ENCODE measurements around the gene CAV1.
"Not testable (repeated sequence)": the region's sequence is repeated elsewhere in the genome, so short reads cannot be mapped to it uniquely, and the experiment has no call there.

CAV1 gene, protein sequence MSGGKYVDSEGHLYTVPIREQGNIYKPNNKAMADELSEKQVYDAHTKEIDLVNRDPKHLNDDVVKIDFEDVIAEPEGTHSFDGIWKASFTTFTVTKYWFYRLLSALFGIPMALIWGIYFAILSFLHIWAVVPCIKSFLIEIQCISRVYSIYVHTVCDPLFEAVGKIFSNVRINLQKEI

DNA sequence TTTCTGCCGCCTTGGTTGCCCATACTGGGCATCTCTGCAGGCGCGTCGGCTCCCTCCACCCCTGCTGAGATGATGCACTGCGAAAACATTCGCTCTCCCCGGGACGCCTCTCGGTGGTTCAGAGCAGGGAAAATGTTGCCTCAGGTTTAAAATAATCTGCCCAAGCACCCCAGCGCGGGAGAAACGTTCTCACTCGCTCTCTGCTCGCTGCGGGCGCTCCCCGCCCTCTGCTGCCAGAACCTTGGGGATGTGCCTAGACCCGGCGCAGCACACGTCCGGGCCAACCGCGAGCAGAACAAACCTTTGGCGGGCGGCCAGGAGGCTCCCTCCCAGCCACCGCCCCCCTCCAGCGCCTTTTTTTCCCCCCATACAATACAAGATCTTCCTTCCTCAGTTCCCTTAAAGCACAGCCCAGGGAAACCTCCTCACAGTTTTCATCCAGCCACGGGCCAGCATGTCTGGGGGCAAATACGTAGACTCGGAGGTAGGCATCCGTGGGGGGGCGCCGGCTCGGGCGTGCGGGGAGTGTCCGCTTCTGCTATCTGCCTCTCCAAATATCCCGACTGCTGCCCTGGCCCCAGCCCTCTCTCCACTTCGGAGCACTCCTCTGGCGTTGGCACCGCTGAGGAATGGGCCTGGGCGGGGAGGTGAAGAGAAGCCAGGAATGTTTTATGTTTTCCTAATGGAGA, at the start of gene CAV1:
TSS of gene CAV1 (plus strand) at position 428 of the 689 bp plus-strand sequence. CDS start at position 455, 27 bp downstream.
- peak; percentile 89 for DNase-seq (ENCODE audit: low spot score)

DNA sequence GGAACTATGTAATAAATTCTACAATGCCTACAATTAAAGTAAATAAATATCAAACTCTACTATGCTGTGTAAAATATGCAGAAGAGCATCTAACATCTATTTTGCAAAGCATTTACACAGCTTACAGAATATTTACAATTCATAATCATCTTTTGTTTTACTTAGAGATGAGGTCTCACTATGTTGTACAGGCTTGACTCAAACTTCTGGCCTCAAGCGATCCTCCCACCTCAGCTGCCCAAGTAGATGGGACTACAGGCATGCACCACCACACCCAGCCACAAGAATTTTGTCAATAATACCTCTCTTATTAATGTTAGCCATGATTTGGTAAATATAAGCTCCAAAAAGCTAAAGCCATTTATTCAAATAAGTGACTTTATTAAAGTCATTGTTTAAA, 47.2 kb upstream of the CAV1 start:
- DNase-seq (ENCODE audit: low spot score): no peak

DNA sequence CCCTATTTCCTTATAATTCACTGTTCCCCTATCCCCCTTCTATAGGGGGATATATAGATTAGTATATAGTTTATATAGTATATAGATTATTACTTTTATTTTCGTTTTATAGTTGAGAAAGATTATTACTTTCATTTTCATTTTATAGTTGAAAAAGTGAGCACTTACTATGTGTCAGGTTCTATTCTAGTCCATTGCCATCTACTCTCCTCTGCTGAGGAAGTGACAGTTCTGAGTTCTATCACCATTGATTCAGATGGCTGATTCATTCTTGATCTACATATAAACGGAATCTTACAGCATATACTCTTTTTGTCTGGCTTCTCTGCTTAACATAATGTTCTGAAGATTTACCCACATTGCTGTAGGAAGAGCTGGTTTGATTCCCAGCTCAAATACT, 46.0 kb upstream of the CAV1 start:
- no peak for DNase-seq (ENCODE audit: low spot score)

DNA sequence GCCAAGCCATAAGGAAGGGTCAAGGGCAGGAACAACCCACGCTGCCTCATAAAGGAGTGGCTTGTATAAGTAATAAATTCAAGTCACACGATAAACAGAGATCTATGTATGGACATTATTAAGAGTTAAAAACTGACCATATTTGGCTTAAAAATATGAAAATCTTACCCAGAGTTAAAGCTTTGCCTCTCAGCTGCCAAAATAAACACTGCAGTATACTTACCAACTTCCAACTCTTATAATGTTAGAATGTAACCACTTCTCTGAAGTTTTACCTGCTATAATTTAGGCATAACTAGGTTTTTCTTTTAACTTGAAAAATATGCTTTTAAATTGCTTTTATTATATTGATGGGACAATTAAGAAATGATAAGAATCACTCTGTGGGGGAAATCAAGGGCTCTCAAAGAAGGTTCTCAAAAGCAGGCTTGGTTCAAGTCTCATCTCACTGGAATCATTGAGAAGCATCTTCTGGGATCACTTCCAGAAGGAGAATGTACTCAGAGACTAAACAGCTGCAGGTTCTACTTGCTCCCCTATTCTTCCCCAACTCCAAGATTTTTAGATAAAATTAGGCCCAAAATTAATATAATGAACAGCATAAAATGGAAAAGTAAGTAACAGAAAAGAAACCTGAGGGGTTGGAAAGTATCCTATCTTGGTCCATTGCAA, 41.4 kb upstream of the CAV1 start:
- no peak for DNase-seq (ENCODE audit: low spot score)

DNA sequence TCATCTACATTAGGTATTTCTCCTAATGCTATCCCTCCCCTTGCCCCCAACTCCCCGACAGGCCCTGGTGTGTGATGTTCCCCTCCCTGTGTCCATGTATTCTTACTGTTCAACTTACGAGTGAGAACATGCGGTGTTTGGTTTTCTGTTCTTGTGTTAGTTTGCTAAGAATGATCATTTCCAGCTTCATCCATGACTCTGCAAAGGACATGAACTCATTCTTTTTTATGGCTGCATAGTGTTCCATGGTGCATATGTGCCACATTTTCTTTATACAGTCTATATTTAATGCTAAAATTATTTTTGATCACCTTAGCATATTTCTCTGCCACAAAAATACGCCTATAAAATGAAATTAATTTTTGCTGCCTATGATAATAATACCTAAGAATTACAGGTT, 40.4 kb upstream of the CAV1 start:
- DNase-seq (ENCODE audit: low spot score): not testable (repeated sequence)

DNA sequence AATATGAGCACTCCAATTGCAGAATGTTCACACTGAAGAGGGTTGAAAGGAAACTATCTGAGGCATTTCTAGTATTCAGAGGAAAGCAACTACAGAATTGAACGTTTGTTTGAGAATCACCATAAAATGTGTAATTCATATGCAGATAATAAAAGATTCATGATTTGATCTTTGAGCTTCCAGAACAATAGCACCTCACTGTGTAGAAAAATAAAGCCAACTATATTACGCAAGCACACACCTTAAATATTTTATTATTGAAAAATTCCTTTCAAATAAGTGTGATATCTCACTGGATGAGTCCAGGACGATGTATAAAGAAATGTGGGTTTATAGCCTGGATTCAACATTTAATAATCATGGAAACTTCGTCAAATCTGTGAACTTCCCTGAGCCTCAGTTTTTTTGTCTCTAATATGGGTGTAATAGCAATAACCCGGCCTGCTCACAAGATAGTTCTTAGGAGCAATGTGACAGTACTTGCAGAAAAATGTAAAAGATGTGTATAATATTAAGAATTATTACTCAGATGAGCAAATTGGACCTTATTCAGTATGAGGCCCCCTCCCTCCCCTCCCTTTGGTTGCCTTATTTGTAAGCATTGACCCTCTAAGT, 36.8 kb upstream of the CAV1 start:
- DNase-seq (ENCODE audit: low spot score): no peak

DNA sequence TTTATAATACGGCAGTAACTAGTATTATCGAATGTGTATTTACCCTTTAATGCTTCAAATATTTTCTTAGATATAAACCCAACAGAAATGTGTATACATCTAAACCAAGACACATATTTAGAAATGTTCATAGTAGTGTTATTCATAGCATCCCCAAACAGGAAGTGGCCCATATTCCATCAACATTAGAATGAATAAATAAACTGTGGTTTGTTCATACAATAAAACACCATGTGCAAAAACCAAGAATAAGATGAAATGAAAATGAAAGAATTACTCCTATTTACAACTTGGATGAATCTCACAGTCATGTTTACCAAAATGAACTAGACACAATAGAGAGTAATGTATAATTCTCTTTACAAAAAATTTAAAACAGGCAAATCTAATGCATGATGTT, 34.5 kb upstream of the CAV1 start:
- DNase-seq (ENCODE audit: low spot score): no peak

DNA sequence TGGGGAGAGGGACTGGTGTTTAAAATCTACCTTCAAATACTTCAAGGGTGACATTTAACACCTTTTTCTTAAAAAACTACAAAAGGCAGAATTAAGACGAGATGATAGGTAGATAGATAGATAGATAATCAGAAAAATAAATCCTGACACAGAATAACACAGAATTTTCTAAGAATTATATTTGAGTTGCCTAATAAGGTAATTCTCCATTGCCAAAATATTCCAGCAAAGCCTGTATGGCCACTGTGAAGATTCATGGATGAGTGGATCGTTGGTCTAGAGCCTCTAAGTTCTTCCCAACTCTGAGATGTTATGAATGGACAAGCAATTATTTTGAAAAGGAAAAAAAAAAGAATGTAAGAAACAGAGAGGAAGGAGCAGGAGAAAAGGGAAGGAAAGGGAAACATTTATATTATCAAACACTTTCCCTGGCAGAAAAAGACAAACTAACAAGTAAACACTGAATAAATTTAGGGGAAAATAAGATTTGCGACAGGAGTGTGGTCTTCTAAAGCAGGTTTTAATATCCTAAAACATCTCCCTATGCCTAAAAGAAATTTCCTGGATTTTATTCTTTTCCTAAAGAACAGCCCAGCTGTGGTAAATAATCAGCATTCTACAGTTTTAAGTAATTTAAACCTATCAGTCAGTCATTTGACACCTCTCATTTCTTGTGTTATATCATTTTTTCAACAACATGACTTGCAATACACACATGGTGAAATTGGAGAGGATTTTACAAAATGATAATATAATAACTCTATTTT, 32.8 kb upstream of the CAV1 start:
- no peak for DNase-seq (ENCODE audit: low spot score)

DNA sequence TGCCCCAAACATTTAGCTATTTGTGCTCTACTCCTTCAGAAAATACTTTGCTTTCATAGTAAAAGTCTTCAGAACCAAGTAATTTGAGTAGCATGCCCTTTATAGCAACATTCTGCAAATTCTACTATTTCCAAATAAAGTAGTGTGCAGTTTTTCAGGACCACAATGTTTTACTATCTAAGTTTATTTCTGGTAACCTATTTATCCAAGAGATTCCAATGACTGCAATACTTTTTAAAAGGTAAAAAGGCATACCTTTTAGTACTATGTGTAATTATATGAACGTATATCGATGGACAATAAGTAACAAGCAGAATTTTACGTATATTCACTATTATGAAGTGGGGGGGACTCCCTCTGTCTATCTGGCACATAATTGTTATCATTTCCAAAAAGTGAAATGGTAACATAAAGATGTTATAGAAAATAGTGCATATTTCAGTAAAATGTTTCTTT, 32.2 kb upstream of the CAV1 start:
- no peak for DNase-seq (ENCODE audit: low spot score)

DNA sequence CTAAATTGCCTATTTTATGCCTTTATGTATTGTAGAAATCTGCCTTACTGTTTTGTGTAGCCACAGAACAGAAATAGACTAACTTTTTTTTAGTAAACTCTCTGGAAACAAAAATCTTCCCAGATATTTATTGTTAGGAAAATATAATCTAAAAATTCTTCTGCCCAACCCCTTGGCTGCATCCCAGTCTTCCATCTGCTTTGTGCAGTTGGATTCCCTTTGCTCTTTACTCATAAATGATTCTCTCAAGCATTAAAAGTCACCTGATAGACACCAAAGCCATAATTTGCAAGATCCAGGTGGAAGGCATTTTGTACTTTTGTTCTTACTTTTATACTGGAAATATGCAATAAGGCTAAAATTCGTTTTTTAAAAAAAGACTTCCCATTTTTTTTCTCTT, 31.4 kb upstream of the CAV1 start:
- no peak for DNase-seq (ENCODE audit: low spot score)

DNA sequence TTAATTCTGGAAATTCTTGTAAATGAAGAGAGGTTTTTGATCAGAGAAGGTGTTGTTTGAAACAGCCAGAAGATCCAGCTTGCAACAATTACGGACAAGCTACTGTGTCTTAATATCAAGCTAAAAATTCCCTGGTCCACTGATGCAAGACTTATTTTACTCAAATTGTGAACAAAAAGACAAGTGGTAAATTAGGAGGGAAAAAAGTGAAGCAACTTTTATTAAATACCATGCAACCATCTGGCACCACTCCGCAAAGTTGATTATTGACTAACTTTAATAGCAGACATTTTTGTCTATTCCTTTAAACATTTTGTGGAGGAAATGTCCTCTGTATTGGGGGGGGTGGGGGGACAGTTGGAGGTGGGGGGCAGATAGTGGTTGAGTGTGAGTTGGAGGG, 30.4 kb upstream of the CAV1 start:
- DNase-seq (ENCODE audit: low spot score): no peak

DNA sequence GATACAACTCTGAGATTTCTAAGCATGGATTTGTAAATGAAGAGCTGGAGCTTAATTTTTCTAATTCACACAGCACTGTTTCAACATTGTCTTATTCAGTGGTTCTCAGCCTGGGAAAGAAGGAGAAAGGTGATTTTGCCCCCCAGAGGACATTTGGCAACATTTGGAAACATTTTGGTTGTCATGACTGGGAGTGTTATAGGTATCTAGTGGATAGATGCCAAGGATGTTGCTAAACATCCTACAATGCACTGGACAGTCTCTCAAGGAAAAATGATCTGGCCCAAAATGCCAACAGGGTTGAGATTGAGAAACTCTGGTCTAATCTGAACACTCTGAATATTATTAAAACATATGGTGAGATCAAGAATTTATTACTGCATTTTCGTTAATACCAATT, 29.1 kb upstream of the CAV1 start:
- DNase-seq (ENCODE audit: low spot score): no peak

DNA sequence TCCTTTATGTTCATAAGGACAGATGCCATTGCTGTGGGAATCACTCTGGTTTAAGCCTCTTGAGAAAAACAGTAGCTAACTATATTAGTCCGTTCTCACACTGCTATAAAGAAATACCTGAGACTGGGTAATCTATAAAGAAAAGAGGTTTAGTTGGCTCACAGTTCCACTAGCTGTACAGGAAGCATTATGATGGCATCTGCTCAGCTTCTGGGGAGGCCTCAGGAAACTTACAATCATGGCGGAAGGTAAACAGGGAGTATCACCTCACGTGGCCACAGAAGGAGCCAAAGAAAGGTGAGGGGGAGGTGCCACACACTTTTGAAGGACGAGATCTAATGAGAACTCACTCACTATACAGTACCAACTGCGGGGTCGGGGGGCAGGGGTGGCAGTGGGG, 28.2 kb upstream of the CAV1 start:
- no peak for DNase-seq (ENCODE audit: low spot score)

DNA sequence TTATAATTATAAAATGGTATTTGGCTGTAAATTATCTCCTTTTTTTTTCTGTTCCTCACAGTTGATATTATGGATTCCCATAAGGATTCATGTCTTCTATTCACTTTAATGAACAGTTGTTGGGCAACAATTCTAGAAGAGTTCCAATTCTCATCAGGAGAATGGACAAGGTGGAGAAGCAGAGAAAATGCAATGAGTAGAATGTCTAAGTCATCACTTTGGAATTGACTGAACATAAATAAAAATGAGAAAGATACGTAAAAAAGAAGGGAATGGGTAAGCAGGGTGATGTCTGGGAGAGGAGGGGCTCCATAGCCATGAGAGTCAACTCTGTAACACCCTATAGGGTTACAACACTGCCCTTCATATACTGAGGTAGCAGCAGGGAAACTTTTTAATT, 27.1 kb upstream of the CAV1 start:
- peak; percentile 11 for DNase-seq (ENCODE audit: low spot score)

DNA sequence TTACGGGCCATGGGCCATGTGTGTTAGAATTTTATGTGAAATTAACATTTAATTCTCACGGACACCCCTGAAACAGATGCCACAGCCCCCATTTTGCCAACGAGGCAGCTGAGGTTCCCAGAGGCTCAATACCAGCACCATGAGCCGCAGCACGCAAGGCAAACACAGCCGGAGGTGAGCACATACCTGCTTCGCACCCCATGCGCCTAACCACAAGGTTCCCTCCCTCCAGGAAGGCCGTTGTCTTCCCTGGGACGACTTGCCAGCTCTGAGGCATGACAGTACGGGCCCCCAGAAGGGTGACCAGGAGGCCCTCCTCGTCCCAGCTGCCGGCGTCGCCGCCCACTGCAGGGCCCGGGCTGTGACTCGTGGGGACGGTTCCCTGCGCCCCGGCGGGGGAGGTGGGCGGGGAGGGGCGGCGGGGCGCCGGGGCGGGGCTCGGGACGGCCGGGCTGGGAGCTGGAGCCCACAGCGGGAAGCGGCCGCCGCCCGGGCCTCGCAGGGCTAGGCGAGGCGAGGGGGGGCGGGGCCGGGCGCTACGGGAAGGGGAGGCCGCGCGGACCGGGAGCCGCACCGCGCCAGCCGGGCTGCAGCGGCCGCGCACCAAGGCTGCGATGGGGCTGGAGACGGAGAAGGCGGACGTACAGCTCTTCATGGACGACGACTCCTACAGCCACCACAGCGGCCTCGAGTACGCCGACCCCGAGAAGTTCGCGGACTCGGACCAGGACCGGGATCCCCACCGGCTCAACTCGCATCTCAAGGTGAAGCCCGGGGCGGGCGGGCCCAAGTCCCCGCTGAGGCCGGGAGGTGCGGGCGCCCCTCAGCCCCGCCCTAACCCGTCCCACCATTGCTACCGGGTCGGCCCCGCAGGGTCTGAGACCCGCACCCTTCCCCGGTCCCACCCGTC, 25.4 kb upstream of the CAV1 start, which contains the start of gene CAV2:
TSS of gene CAV2 (plus strand) at position 571 of the 910 bp plus-strand sequence. CDS start at position 615, 44 bp downstream.
- DNase-seq (ENCODE audit: low spot score): peak; percentile 86

DNA sequence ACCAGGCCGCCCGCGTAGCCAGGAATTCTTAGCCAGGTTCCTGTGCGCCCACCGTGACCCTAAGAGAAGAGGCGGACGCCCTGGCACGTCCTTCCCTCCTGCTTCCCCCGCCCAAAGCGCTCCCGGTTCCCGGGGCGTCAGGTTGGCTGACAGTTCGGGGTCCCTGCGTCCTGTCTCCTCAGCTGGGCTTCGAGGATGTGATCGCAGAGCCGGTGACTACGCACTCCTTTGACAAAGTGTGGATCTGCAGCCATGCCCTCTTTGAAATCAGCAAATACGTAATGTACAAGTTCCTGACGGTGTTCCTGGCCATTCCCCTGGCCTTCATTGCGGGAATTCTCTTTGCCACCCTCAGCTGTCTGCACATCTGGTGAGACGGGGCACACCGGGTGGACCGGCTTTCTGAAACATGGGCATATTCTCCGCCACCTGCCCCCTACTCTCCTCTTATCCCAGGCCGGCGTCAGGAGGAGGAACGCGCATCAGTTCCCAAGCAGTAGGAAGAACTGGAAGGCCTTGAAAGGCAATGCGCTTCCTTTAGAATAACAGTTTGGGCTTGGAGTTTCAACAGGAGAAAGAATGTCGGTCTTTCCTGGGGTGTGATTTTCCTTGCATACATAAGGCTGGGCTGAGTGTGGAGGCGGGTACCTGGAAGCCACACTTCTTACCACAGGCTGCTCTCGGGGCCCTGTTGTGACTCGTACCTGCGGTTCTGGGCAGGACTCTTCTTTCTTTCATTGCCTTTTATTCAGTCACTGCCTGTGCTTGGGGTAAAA, 24.6 kb upstream of the CAV1 start:
- peak; percentile 21 for DNase-seq (ENCODE audit: low spot score)

DNA sequence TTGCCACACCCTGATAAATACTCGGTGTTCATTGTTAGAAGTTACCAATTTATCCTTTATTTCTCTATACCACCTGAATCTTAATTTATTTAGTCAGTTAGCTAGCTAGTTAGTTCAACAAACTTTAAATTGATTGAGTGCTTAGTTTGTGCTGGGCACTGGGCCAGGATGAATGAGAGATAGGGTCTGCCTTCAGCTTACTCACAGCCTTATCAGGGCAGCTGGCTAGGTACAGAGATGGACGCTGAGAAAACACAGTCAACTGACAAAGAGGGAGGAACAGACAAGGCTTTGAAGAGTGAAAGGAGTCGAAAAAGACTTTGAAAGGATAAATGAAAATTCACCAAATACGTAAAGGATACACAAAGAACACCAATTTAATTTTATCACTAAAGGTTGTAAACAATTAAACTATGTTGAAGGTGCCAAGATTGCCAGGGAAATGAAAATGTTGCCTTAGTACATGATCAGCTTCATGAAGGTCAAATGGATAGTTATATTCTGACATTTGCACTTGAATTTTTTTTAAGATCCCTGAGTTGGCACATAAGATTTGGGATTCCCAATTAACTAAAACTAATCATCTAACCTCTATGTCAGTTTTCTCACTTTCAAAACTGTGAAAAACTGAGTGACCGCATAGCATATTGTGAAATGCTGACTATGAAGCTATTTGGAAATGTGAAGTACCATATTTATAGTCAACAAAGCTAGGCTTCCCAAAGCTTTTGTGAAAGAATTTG, 23.2 kb upstream of the CAV1 start:
- DNase-seq (ENCODE audit: low spot score): no peak

DNA sequence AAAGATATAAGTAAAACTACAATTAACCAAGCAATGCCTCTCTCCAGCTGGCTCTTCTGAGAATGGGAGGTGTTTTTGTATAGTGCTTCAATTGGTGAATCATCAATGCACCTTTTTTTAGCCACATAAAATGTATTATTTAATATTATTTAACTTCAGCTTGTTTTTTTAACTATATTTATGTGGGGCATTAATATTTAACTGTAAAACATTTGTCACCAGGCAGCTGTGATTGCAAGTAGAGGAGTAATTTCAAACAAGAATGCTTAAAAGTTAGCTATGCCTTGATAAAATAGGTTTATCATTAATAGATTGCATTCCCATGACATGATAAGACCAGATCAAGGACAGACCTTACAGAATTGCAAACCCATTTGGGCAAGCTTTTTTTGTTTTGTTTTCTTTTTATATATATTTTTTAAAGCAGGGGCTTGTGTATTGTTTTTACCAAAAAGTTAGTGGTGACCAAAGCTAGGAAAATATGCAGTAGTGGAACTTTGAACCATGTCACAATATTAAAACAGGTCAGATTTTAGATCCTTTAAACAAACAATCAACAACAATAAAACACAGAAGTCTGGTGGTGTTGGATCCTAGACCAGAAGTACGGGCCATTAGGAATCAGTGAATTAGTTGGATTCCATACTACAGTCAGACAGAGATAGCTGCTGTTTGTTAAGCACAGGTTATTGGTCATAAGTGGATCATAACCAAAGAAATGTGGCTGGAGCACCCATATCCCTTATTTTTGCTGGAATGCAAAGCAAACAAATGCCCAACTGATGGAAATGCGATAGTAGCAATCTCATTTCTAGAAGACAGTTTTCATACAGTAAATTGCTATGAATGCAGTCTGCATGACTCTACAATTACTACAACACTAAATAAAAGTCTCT, 22.4 kb upstream of the CAV1 start:
- DNase-seq (ENCODE audit: low spot score): no peak
